Muscle of leg (tissue), 11 donors: Measurements from ENCODE around the gene XRCC1. TPM values are rescaled to one million over a fixed set of nuclear protein-coding genes. Genes with fewer than 3 reads are reported as not detected.
"Not testable (repeated sequence)": the region's sequence is repeated elsewhere in the genome, so short reads cannot be mapped to it uniquely, and the experiment has no call there.

Experiments used
- DNase-seq: peaks from one replicate; pipeline ENCODE4 v3.0.0; 2013
- H3K27ac ChIP-seq: one replicate; pipeline ENCODE4 v1.5.1; 2013; ENCODE audit warnings: mild to moderate bottlenecking, low read length, control low read depth
- H3K27me3 ChIP-seq: one replicate; pipeline ENCODE4 v1.6.1; 2013; ENCODE audit warnings: low read length; ENCODE audit not compliant: control insufficient read depth, insufficient read depth
- H3K36me3 ChIP-seq: one replicate; pipeline ENCODE4 v1.6.1; 2013; ENCODE audit warnings: low read length; ENCODE audit not compliant: control insufficient read depth, insufficient read depth
- H3K4me1 ChIP-seq: one replicate; pipeline ENCODE4 v1.6.1; 2013; ENCODE audit warnings: low read length; ENCODE audit not compliant: control insufficient read depth, insufficient read depth
- H3K4me3 ChIP-seq: one replicate; pipeline ENCODE4 v1.5.1; 2013; ENCODE audit warnings: low read length, control low read depth
- H3K9me3 ChIP-seq: replicated peaks from 2 replicates; pipeline ENCODE4 v1.6.1; 2013; ENCODE audit warnings: low read depth, low read length; ENCODE audit not compliant: control insufficient read depth
- WGBS: methylation state at CpG from one replicate; pipeline ENCODE4 v1.1.5; 2013; ENCODE audit warnings: missing lambda C conversion rate; ENCODE audit not compliant: insufficient coverage; 5-methylcytosine and 5-hydroxymethylcytosine counted together
- polyA plus RNA-seq, 8 donors: library from polyadenylated mRNA; unstranded; fragments of 120-200 nt; gene quantifications; one replicate each; pipeline versions ENCODE4 v1.2.1 to v1.2.3, GENCODE V29; 2013; ENCODE audit warnings: inconsistent platforms in 1 of 8, low replicate concordance in 1 of 8; ENCODE audit not compliant: insufficient read length in 8 of 8, insufficient read depth in 1 of 8
- total RNA-seq: library from RNA; stranded (reverse); fragments of 120-200 nt; gene quantifications from one replicate; pipeline ENCODE4 v1.2.4, GENCODE V29; 2013

The XRCC1 gene
- total and polyA plus RNA-seq, 9 donors: 27.7 to 42.5 (median 34.8) TPM

GRCh38 chr19:43533546-43534304 lies 41.6 kb downstream of the XRCC1 start:
- under 1% methylated on average over 35 of the region's 41 CpGs for WGBS
- Histone ChIP-seq H3K9me3 (no peaks in the 10 kb centered on the region), H3K4me1 (peaks cover 22% of the 10 kb centered on the region), H3K4me3 (peak overlapping the region; percentile 70), H3K36me3 (peaks cover 17% of the 10 kb centered on the region), H3K27me3 (no peaks in the 10 kb centered on the region), H3K27ac (peak overlapping the region; percentile 99)
- peak; percentile 100 for DNase-seq

GRCh38 chr19:43532962-43533545 lies 42.3 kb downstream of the XRCC1 start, which contains the start of gene ZNF575:
TSS of gene ZNF575 (plus strand) at chr19:43533188. CDS start at chr19:43534423, 1,235 bp downstream.
- under 1% methylated on average over 39 of the region's 47 CpGs for WGBS
- Histone ChIP-seq H3K9me3 (no peaks in the 10 kb centered on the region), H3K27me3 (no peaks in the 10 kb centered on the region), H3K4me3 (peak within 1 kb of the TSS; percentile 70), H3K27ac (peak within 1 kb of the TSS; percentile 99), H3K4me1 (peaks cover 22% of the 10 kb centered on the region), H3K36me3 (peaks cover 10% of the 10 kb centered on the region)
- DNase-seq: peak; percentile 100

GRCh38 chr19:43532571-43532961 lies 42.8 kb downstream of the XRCC1 start:
- Histone ChIP-seq H3K9me3 (no peaks in the 10 kb centered on the region), H3K4me3 (peak overlapping the region; percentile 70), H3K27ac (peak overlapping the region; percentile 83), H3K4me1 (peaks cover 26% of the 10 kb centered on the region), H3K27me3 (no peaks in the 10 kb centered on the region), H3K36me3 (peaks cover 7% of the 10 kb centered on the region)
- WGBS: 5% methylated on average over 14 of the region's 16 CpGs
- DNase-seq: no peak

GRCh38 chr19:43527860-43528622 lies 47.3 kb downstream of the XRCC1 start:
- Histone ChIP-seq H3K4me1 (peaks cover 31% of the 10 kb centered on the region), H3K4me3 (no peak overlapping the region), H3K27me3 (no peaks in the 10 kb centered on the region), H3K27ac (peak overlapping the region; percentile 10), H3K36me3 (no peaks in the 10 kb centered on the region), H3K9me3 (no peaks in the 10 kb centered on the region)
- DNase-seq: peak; percentile 65
- WGBS: 34% methylated on average over 4 of the region's 13 CpGs

- Histone ChIP-seq H3K36me3 (no peaks in the 10 kb centered on the region), H3K27me3 (no peaks in the 10 kb centered on the region), H3K4me1 (peaks cover 25% of the 10 kb centered on the region), H3K4me3 (peak within 1 kb of the TSS; percentile 73), H3K27ac (peak within 1 kb of the TSS; percentile 86), H3K9me3 (no peaks in the 10 kb centered on the region)
- WGBS: under 1% methylated on average over 40 of the region's 54 CpGs
- peak; percentile 87 for DNase-seq
Measured at GRCh38 chr19:43526884-43527859, 48.2 kb downstream of the XRCC1 start, which contains the start of gene ETHE1. TSS of gene ETHE1 (minus strand) at chr19:43527201. CDS start at chr19:43527177, 24 bp downstream.

GRCh38 chr19:43525836-43526771 lies 49.2 kb downstream of the XRCC1 start:
- WGBS: 3% methylated on average over 26 of the region's 26 CpGs
- H3K27ac ChIP-seq: peak overlapping the region; percentile 69
- peak overlapping the region; percentile 73 for H3K4me3 ChIP-seq
- no peaks in the 10 kb centered on the region for H3K27me3 ChIP-seq
- H3K36me3 ChIP-seq: no peaks in the 10 kb centered on the region
- no peaks in the 10 kb centered on the region for H3K9me3 ChIP-seq
- DNase-seq: peak; percentile 39
- peaks cover 24% of the 10 kb centered on the region for H3K4me1 ChIP-seq

- WGBS: 2% methylated on average over 7 of the region's 12 CpGs
- peak overlapping the region; percentile 73 for H3K4me3 ChIP-seq
- H3K4me1 ChIP-seq: peaks cover 24% of the 10 kb centered on the region
- peak overlapping the region; percentile 29 for H3K27ac ChIP-seq
- peak; percentile 57 for DNase-seq
- H3K36me3 ChIP-seq: no peaks in the 10 kb centered on the region
- no peaks in the 10 kb centered on the region for H3K27me3 ChIP-seq
- no peaks in the 10 kb centered on the region for H3K9me3 ChIP-seq
Measured at GRCh38 chr19:43524922-43525835, 50.1 kb downstream of the XRCC1 start.

DNA sequence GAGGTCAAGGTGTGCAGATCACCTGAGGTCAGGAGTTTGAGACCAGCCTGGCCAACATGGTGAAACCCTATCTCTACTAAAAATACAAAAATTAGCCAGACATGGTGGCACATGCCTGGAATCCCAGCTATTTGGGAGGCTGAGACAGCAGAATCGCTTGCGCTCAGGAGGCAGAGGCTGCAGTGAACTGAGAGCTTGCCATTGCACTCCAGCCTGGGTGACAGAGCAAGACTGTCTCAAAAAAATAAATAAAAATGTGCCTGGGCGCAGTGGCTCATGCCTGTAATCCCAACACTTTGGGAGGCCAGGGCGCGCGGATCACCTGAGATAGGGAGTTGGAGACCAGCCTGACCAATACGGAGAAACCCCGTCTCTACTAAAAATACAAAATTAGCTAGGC lies 51.6 kb downstream of the XRCC1 start:
- not testable (repeated sequence) for H3K27ac ChIP-seq, H3K9me3 ChIP-seq, H3K36me3 ChIP-seq, DNase-seq, H3K4me3 ChIP-seq, H3K27me3 ChIP-seq
- peaks cover 24% of the 10 kb centered on the region for H3K4me1 ChIP-seq
- 96% methylated on average over 6 of the region's 8 CpGs for whole genome bisulfite sequencing
